Right lobe of liver (tissue), 6 donors: Measurements from ENCODE around the gene EREG. TPM values are rescaled to one million over a fixed set of nuclear protein-coding genes. Genes with fewer than 3 reads are reported as not detected.

Experiments
- ATAC-seq, 4 donors: fragments of 200-7000 bp; cut with Tn5 transposase; one replicate each; pipeline ENCODE4 v1.9.1; 2020; ENCODE audit warnings: mild to moderate bottlenecking in 4 of 4, moderate library complexity in 4 of 4
- DNase-seq, 3 donors: peaks; one replicate each; pipeline ENCODE4 v3.0.0-alpha.2; 2020
- H3K27ac ChIP-seq, 3 donors: fragments of 200-600 bp; one replicate each; pipeline ENCODE4 v1.8.0; 2022
- H3K27me3 ChIP-seq, 2 donors: fragments of 200-600 bp; one replicate each; pipeline ENCODE4 v1.8.0; 2022
- H3K36me3 ChIP-seq, 4 donors: fragments of 200-600 bp; sonication (generic) in 1 of 4; one replicate each; pipeline versions ENCODE4 v1.5.1 to v1.8.0; 2017 to 2022; ENCODE audit warnings: control low read depth in 1 of 4
- H3K4me1 ChIP-seq, 4 donors: fragments of 200-600 bp; sonication (generic) in 1 of 4; one replicate each; pipeline versions ENCODE4 v1.5.1 to v1.8.0; 2017 to 2022; ENCODE audit warnings: control low read depth in 1 of 4
- H3K4me3 ChIP-seq, 3 donors: fragments of 200-600 bp; one replicate each; pipeline ENCODE4 v1.8.0; 2022
- H3K9me3 ChIP-seq, 4 donors: fragments of 200-600 bp; sonication (generic) in 1 of 4; one replicate each; pipeline versions ENCODE4 v1.5.1 to v1.8.0; 2017 to 2022; ENCODE audit warnings: control low read depth in 1 of 4
- POLR2A ChIP-seq: fragments of 450-650 bp; IDR thresholded peaks from one replicate; pipeline ENCODE4 v1.6.1; 2017; ENCODE audit warnings: antibody characterized with exemption, mild to moderate bottlenecking
- WGBS: methylation state at CpG from one replicate; pipeline ENCODE4 v1.1.6; 2018; ENCODE audit warnings: low coverage, low lambda C conversion rate; ENCODE audit not compliant: insufficient coverage; ENCODE audit errors: missing lambda C conversion rate; 5-methylcytosine and 5-hydroxymethylcytosine counted together
- intact Hi-C, 2 donors: fragments of 100-400 bp; cut with DNase I; formaldehyde crosslinking; loops; one replicate each; pipeline versions ENCODE4 v1.11.2 to v1.14.1; 2022
- total RNA-seq, 6 experiments: library from RNA; depleted of rRNA in 2 of 6; stranded (reverse); fragments of >200 nt in 2 of 6; fragmentation: NEBNext Ultra II Directional in 3 of 6; extraction: Animal tissue kit (Norgen Biotek cat#: 25700) in 3 of 6; gene quantifications; one replicate each; pipeline versions ENCODE4 v1.1.0 to v1.2.4, GENCODE V29; 2016 to 2023
- TF ChIP-seq, protein P1 (sequence below), 4 donors: fragments of 200-600 bp in 3 of 4; fragments of 450-650 bp in 1 of 4; IDR thresholded peaks; one replicate each; pipeline versions ENCODE4 v1.5.1 to v1.8.0; 2016 to 2022; ENCODE audit warnings: antibody characterized with exemption in 4 of 4, mild to moderate bottlenecking in 2 of 4
- donor health status: DM: no; HTN: yes; CAD: no.
- donor health status: DM: no; HTN: no; CAD: no.
- donor health status: DM: no; HTN: no; CAD: no.
- donor health status: DM: no; HTN: yes; CAD: no.
- donor health status: DM: no; HTN: yes; CAD: no.

Gene EREG
- total RNA-seq, 6 experiments from 2014 or later = 0.11 to 0.50 TPM; not detected in 4

DNA sequence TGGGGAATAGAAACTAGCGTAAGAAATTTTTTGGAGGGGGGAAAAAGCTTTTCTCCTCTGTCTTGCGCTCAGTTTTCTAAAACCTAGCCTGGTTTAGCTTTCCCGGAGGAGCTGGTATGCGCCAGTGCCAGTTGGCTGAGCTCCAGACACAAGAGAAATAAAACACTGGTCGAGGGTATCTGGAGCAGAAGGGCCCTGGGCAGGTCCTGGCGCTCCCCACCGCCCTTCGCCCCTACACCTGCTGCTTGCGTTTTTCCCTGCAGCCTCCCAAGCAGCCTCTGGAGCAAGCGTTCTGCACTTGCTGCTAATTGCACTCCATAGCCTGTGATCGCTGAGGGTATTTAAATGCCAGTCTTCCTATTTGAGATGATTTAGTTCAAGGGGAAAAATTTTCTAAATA lies 816 bp downstream of the EREG start:
- Histone ChIP-seq H3K27ac (no peak overlapping the region), H3K4me3 (no peak overlapping the region), H3K27me3 (peaks cover 0 to 16% of the 10 kb centered on the region in 2 donors), H3K9me3 (no peaks in the 10 kb centered on the region), H3K36me3 (no peaks in the 10 kb centered on the region), H3K4me1 (peaks cover 0 to 6% (median 0%) of the 10 kb centered on the region in 4 donors)
- peak in 3 of 4 donors; percentile 18 to 59 (median 43) for ATAC-seq
- intact Hi-C loops = no loop called here
- WGBS = 12% methylated on average over 11 of the region's 11 CpGs
- TF ChIP-seq, protein P1, sequence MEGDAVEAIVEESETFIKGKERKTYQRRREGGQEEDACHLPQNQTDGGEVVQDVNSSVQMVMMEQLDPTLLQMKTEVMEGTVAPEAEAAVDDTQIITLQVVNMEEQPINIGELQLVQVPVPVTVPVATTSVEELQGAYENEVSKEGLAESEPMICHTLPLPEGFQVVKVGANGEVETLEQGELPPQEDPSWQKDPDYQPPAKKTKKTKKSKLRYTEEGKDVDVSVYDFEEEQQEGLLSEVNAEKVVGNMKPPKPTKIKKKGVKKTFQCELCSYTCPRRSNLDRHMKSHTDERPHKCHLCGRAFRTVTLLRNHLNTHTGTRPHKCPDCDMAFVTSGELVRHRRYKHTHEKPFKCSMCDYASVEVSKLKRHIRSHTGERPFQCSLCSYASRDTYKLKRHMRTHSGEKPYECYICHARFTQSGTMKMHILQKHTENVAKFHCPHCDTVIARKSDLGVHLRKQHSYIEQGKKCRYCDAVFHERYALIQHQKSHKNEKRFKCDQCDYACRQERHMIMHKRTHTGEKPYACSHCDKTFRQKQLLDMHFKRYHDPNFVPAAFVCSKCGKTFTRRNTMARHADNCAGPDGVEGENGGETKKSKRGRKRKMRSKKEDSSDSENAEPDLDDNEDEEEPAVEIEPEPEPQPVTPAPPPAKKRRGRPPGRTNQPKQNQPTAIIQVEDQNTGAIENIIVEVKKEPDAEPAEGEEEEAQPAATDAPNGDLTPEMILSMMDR (IDR thresholded peaks at IDR 0.05) = no peak
- no peak for TF ChIP-seq POLR2A
- peak in 1 of 3 donors; percentile 46 for DNase-seq

DNA sequence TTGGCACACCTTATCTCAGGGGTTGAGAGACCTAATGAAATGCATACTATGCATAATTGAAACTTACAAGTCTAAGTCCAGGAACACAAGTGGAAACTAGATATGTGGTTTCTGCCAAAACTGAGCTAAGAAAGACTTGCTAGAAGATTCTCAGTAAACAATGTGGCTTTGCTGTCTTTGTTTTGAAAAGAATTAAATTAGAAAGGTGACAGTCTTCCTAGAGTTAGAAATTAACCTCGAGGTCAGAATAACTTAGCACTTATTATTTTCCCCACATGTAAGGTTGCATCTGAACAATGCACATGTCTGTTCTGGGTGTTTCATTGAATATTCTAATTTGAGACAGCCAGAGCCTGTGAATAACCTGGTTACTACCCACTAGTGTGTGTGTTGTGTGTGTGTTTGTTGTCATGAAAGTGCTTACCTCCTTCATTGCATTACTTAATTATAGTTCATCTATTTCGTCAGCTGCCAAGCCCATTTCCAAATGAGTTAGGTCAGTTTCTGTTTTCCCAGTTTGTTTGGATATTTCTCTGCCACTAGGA lies 1.5 kb downstream of the EREG start:
- ATAC-seq (no peak), DNase-seq (no peak)
- Histone ChIP-seq H3K9me3 (no peaks in the 10 kb centered on the region), H3K27me3 (peaks cover 0 to 16% of the 10 kb centered on the region in 2 donors), H3K36me3 (no peaks in the 10 kb centered on the region), H3K4me3 (no peak overlapping the region), H3K27ac (no peak overlapping the region), H3K4me1 (peaks cover 0 to 6% (median 0%) of the 10 kb centered on the region in 4 donors)
- WGBS = 11% methylated on average over 2 of the region's 2 CpGs
- TF ChIP-seq, protein P1 (IDR thresholded peaks at IDR 0.05) = no peak
- no peak for TF ChIP-seq POLR2A
- intact Hi-C loops = no loop called here

DNA sequence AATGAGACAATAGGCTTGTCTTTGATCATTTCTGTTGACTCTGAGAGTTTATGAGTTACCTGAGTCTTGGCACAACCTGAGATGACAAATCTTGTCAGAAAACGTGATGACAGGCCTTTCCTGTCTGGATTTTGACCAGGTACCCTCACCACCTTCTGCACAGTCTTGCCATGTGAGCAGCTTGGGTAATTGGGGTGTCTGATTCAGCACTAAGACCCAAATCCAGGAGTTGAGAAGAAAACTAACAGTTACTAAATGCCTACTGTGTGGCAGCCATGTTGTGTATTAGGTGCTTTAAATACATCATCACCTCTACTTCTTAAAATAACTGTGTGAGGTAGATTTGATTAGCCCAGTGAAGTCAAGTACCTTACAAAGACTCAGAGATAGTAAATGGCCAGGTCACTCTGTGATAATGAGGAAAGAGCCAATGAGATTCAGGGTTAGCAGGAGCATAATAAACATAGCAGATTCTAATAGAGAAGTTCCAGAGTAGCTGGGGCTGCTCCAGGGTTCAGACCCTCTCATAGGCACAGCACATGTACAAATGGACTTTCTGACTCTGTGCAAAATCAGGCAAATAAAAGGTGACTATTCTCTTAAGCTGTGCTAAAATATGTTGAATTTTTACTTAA lies 2.8 kb downstream of the EREG start:
- no peaks in the 10 kb centered on the region for H3K36me3 ChIP-seq
- H3K4me3 ChIP-seq = no peak overlapping the region
- DNase-seq (no peak), ATAC-seq (no peak)
- peaks cover 0 to 6% (median 0%) of the 10 kb centered on the region in 4 donors for H3K4me1 ChIP-seq
- WGBS = 10% methylated on average over 1 of the region's 1 CpG
- peaks cover 0 to 16% of the 10 kb centered on the region in 2 donors for H3K27me3 ChIP-seq
- no peak for TF ChIP-seq POLR2A
- H3K9me3 ChIP-seq = no peaks in the 10 kb centered on the region
- H3K27ac ChIP-seq = no peak overlapping the region
- intact Hi-C loops = no loop called here

DNA sequence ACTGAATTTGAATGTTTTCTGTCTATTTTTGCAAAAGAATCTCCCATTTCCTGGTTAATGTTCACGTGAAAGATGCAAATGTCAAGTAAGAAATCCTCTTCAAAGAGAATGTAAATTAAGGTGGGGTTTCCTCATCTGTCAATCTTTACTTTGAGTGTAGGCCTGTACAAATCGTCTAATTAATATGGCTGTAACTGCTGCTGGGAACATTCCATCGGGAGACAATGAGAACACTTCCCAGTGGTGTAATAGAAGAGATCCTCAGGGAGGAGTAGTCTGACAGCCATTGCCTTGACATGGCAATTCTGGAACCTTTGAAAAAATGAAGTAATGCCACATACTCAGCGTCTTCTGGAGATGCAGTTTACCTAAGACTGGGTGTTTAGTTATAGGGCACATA lies 3.7 kb downstream of the EREG start:
- Histone ChIP-seq H3K4me1 (peaks cover 0 to 6% (median 0%) of the 10 kb centered on the region in 4 donors), H3K36me3 (no peaks in the 10 kb centered on the region), H3K9me3 (no peaks in the 10 kb centered on the region), H3K4me3 (no peak overlapping the region), H3K27me3 (peaks cover 0 to 16% of the 10 kb centered on the region in 2 donors), H3K27ac (no peak overlapping the region)
- no peak for DNase-seq
- no peak for ATAC-seq
- no peak for TF ChIP-seq POLR2A
- TF ChIP-seq, protein P1 (IDR thresholded peaks at IDR 0.05) = no peak
- WGBS = 46% methylated on average over 4 of the region's 4 CpGs
- intact Hi-C loops = no loop called here

DNA sequence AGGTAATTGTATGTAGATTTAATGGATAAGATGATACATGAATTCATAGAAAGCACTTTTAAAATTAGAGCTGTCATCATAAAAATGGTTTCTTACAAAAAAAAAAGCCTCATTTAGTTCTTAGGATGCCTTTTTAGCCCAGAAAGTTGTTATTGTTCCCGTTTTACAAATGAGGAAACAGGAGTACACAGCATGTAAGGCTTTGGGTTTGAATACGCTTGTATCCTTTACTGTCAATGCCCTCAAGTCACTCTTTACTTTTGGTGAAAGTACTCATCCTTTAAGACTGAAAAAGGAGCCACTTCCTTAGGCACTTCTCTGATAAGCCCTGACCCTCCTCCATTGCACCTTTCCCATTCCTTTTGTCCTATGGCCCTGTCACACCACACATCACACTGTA lies 4.9 kb downstream of the EREG start:
- H3K36me3 ChIP-seq = no peaks in the 10 kb centered on the region
- H3K27me3 ChIP-seq = peaks cover 0 to 15% of the 10 kb centered on the region in 2 donors
- no peaks in the 10 kb centered on the region for H3K9me3 ChIP-seq
- no peak overlapping the region for H3K27ac ChIP-seq
- DNase-seq (no peak), ATAC-seq (no peak)
- H3K4me1 ChIP-seq = peaks cover 0 to 6% (median 0%) of the 10 kb centered on the region in 4 donors
- TF ChIP-seq POLR2A = no peak
- TF ChIP-seq, protein P1 (IDR thresholded peaks at IDR 0.05) = no peak
- 35% methylated on average over 2 of the region's 2 CpGs for WGBS
- H3K4me3 ChIP-seq = no peak overlapping the region
- intact Hi-C loops = no loop called here
